GM23338 (cell line): ENCODE measurements around the gene ASXL3. TPM values are rescaled to one million over a fixed set of nuclear protein-coding genes. Genes with fewer than 3 reads are reported as not detected.
A peak's percentile ranks its signal among the peaks of the same experiment; 100 is the strongest.

ENCODE experiments used
- ATAC-seq: fragments of 200-7000 bp; cut with Tn5 transposase; 3 replicates; pipeline ENCODE4 v1.9.1; 2020
- DNase-seq: peaks from one replicate; pipeline ENCODE4 v3.0.0-alpha.2; 2015; ENCODE audit warnings: low spot score
- H2AFZ ChIP-seq: fragments of 200-600 bp; sonication (generic); 2 replicates; pipeline ENCODE4 v1.8.0; 2016; ENCODE audit warnings: antibody characterized with exemption, mild to moderate bottlenecking, moderate library complexity
- H3F3A ChIP-seq: fragments of 200-600 bp; sonication (generic); replicated peaks from 2 replicates; pipeline ENCODE4 v1.8.0; 2017; ENCODE audit warnings: antibody characterized with exemption, mixed run types, low read depth
- H3K27ac ChIP-seq: fragments of 200-600 bp; sonication (generic); 2 replicates; pipeline ENCODE4 v1.6.1; 2016; ENCODE audit warnings: low read depth
- H3K27me3 ChIP-seq: fragments of 200-600 bp; sonication (generic); 2 replicates; pipeline ENCODE4 v1.8.0; 2016; ENCODE audit warnings: mild to moderate bottlenecking, mixed run types, moderate library complexity; ENCODE audit not compliant: insufficient read depth
- H3K36me3 ChIP-seq: fragments of 200-600 bp; sonication (generic); 2 replicates; pipeline ENCODE4 v1.8.0; 2016; ENCODE audit warnings: mild to moderate bottlenecking; ENCODE audit not compliant: insufficient read depth
- H3K4me1 ChIP-seq: fragments of 200-600 bp; sonication (generic); 2 replicates; pipeline ENCODE4 v1.8.0; 2016; ENCODE audit warnings: mild to moderate bottlenecking, moderate library complexity; ENCODE audit not compliant: insufficient read depth
- H3K4me2 ChIP-seq: fragments of 200-600 bp; sonication (generic); 2 replicates; pipeline ENCODE4 v1.7.1; 2017; ENCODE audit warnings: mixed run types
- H3K4me3 ChIP-seq: fragments of 200-600 bp; sonication (generic); 2 replicates; pipeline ENCODE4 v1.6.1; 2016; ENCODE audit warnings: mixed run types
- H3K79me2 ChIP-seq: fragments of 200-600 bp; sonication (generic); replicated peaks from 2 replicates; pipeline ENCODE4 v1.8.0; 2017; ENCODE audit warnings: mild to moderate bottlenecking; ENCODE audit not compliant: insufficient read depth
- H3K9me2 ChIP-seq: fragments of 200-600 bp; sonication (generic); 2 replicates; pipeline ENCODE4 v1.8.0; 2017; ENCODE audit not compliant: insufficient read depth
- H4K20me1 ChIP-seq: fragments of 200-600 bp; sonication (generic); replicated peaks from 2 replicates; pipeline ENCODE4 v1.8.0; 2017; ENCODE audit warnings: mild to moderate bottlenecking; ENCODE audit not compliant: insufficient read depth
- H3K27ac Mint-ChIP-seq: 2 replicates; pipeline ENCODE4 v1.8.0; 2020; ENCODE audit warnings: inconsistent platforms, mild to moderate bottlenecking, moderate library complexity, mixed read lengths
- H3K27me3 Mint-ChIP-seq: 3 replicates; pipeline ENCODE4 v1.8.0; 2022; ENCODE audit warnings: low read depth, mild to moderate bottlenecking, moderate library complexity, mixed read lengths, inconsistent platforms; ENCODE audit not compliant: insufficient read depth, poor library complexity
- H3K36me3 Mint-ChIP-seq: 3 replicates; pipeline ENCODE4 v1.8.0; 2021; ENCODE audit warnings: low read depth, mild to moderate bottlenecking, inconsistent platforms, moderate library complexity, mixed read lengths
- H3K4me1 Mint-ChIP-seq: 3 replicates; pipeline ENCODE4 v1.8.0; 2020; ENCODE audit warnings: mild to moderate bottlenecking, inconsistent platforms, mixed read lengths
- H3K4me3 Mint-ChIP-seq: 3 replicates; pipeline ENCODE4 v1.8.0; 2021; ENCODE audit warnings: moderate library complexity, mild to moderate bottlenecking, inconsistent platforms, mixed read lengths
- H3K9me3 Mint-ChIP-seq: 3 replicates; pipeline ENCODE4 v1.8.0; 2020; ENCODE audit warnings: moderate library complexity, mild to moderate bottlenecking, inconsistent platforms, mixed read lengths
- CREB1 ChIP-seq: fragments of 250-450 bp; sonication (Bioruptor Pico); IDR thresholded peaks from 2 replicates; pipeline ENCODE4 v1.5.0; 2020; ENCODE audit warnings: low read depth, mild to moderate bottlenecking, moderate library complexity
- CTCF ChIP-seq, 2 experiments: fragments of 200-600 bp in 1 of 2; sonication (generic) in 1 of 2; conservative IDR thresholded peaks; 2 replicates each; pipeline versions ENCODE4 v1.5.1 to v1.6.1; 2016 to 2017; ENCODE audit warnings: antibody characterized with exemption in 2 of 2, low read depth in 2 of 2, mild to moderate bottlenecking in 2 of 2, moderate library complexity in 1 of 2
- ETS1 ChIP-seq: IDR thresholded peaks from 2 replicates; pipeline ENCODE4 v1.6.1; 2016; ENCODE audit warnings: antibody characterized with exemption
- EZH2 ChIP-seq: fragments of 200-600 bp; sonication (generic); IDR thresholded peaks from one replicate; pipeline ENCODE4 v1.8.0; 2017; ENCODE audit warnings: antibody characterized with exemption, mild to moderate bottlenecking, low read depth; ENCODE audit not compliant: unreplicated experiment
- EZH2phosphoT487 ChIP-seq: fragments of 200-600 bp; sonication (generic); IDR thresholded peaks from one replicate; pipeline ENCODE4 v1.8.1; 2018; ENCODE audit warnings: antibody characterized with exemption; ENCODE audit not compliant: unreplicated experiment
- JUNB ChIP-seq: IDR thresholded peaks from one replicate; pipeline ENCODE4 v1.6.1; 2016; ENCODE audit warnings: antibody characterized with exemption; ENCODE audit not compliant: unreplicated experiment
- NANOG ChIP-seq: IDR thresholded peaks from 2 replicates; pipeline ENCODE4 v1.6.1; 2016; ENCODE audit warnings: antibody characterized with exemption, borderline replicate concordance
- POLR2AphosphoS5 ChIP-seq: IDR thresholded peaks from 2 replicates; pipeline ENCODE4 v1.6.1; 2016; ENCODE audit warnings: antibody characterized with exemption, low read depth
- REST ChIP-seq: IDR thresholded peaks from one replicate; pipeline ENCODE4 v1.6.1; 2018; ENCODE audit warnings: antibody characterized with exemption; ENCODE audit not compliant: unreplicated experiment
- STAT1 ChIP-seq: IDR thresholded peaks from one replicate; pipeline ENCODE4 v1.6.1; 2016; ENCODE audit warnings: antibody characterized with exemption; ENCODE audit not compliant: unreplicated experiment
- ZNF114 ChIP-seq: fragments of 250-450 bp; sonication (Bioruptor Pico); IDR thresholded peaks from 2 replicates; pipeline ENCODE4 v1.5.0; 2020; ENCODE audit warnings: mild to moderate bottlenecking, moderate library complexity
- ZNF331 ChIP-seq: fragments of 250-450 bp; sonication (Bioruptor Pico); IDR thresholded peaks from 2 replicates; pipeline ENCODE4 v1.5.0; 2020; ENCODE audit warnings: low read depth, mild to moderate bottlenecking, moderate library complexity
- ZNF462 ChIP-seq: fragments of 250-450 bp; sonication (Bioruptor Pico); IDR thresholded peaks from 2 replicates; pipeline ENCODE4 v1.5.0; 2020; ENCODE audit warnings: mild to moderate bottlenecking, moderate library complexity
- polyA plus RNA-seq: library from polyadenylated mRNA; unstranded; fragments of >200 nt; fragmentation: Nextera tagmentation; extraction: Ambion mirVana; gene quantifications from 2 replicates; pipeline ENCODE4 v1.2.1, GENCODE V29; 2016
- total RNA-seq: library from RNA; depleted of rRNA; stranded (reverse); fragments of >200 nt; shearing (Covaris generic); gene quantifications from 2 replicates; pipeline ENCODE4 v1.2.3, GENCODE V29; 2014

ASXL3 gene
- total and polyA plus RNA-seq, 2 experiments from 2014 or later: 0.23 to 1.4 TPM

GRCh38 chr18:33600846-33601245, 22.8 kb downstream of the ASXL3 start:
- TF ChIP-seq NANOG (no peak), ZNF331 (CRISPR knock-in tag) (no peak), REST (no peak), EZH2 (no peak), EZH2phosphoT487 (no peak), CREB1 (no peak), STAT1 (no peak), CTCF (conservative IDR thresholded peaks at IDR 0.05; ENCODE audit: low read depth in 2 of 2) (no peak), POLR2AphosphoS5 (no peak), ZNF462 (CRISPR knock-in tag) (no peak), ZNF114 (CRISPR knock-in tag) (no peak), JUNB (no peak), ETS1 (no peak)
- H3K4me3 Mint-ChIP-seq: no peak overlapping the region

More at GRCh38 chr18:33600846-33601245, 22.8 kb downstream of the ASXL3 start:
- DNase-seq: no peak
- H3K9me3 Mint-ChIP-seq: no peaks in the 10 kb centered on the region; the same call in 2 of the 3 replicates
- Histone ChIP-seq H3K4me3 (no peak overlapping the region), H2AFZ (no peak overlapping the region), H3K27ac (no peak overlapping the region), H3K4me2 (no peak overlapping the region), H3K36me3 (no peaks in the 10 kb centered on the region), H3K27me3 (no peaks in the 10 kb centered on the region), H3F3A (no peaks in the 10 kb centered on the region), H3K4me1 (peaks cover 8% of the 10 kb centered on the region), H3K9me2 (no peaks in the 10 kb centered on the region), H3K79me2 (no peaks in the 10 kb centered on the region), H4K20me1 (no peaks in the 10 kb centered on the region)
- no peaks in the 10 kb centered on the region for H3K36me3 Mint-ChIP-seq
- no peak overlapping the region for H3K27ac Mint-ChIP-seq
- peak; percentile 31; the same call in 1 of the 3 replicates for ATAC-seq
- no peaks in the 10 kb centered on the region for H3K27me3 Mint-ChIP-seq
- H3K4me1 Mint-ChIP-seq: peaks cover 18% of the 10 kb centered on the region
